ENCODE data around the gene PI4KA. TPM values are rescaled to one million over a fixed set of nuclear protein-coding genes. Genes with fewer than 3 reads are reported as not detected.
A peak's percentile ranks its signal among the peaks of the same experiment; 100 is the strongest.

Gene PI4KA
- total RNA-seq, 4 donors from 2014 or later, result 44.7 to 136 (median 67.7) TPM

DNA sequence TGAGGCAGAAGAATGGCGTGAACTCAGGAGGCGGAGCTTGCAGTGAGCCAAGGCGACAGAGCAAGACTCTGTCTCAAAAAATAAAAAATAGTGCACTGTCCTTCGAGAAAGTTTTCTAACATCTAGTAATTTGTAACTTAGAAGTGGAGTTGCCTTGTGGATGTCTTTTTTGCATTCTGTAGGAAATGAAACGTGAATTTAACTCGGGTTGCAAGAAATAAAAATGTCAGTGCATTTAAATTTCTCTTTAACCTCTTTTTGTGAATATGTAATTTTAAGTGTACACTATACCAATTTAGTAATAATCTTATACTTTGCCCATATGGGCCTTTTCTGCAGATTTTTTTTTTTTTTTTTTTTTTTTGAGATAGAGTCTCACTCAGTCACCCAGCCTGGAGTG, 32.4 kb upstream of the PI4KA start:
- WGBS, result 90% methylated on average over 6 of the region's 6 CpGs
- Histone ChIP-seq H3K9me3 (no peaks in the 10 kb centered on the region), H3K27ac (no peak overlapping the region), H3K27me3 (no peaks in the 10 kb centered on the region), H3K4me3 (no peak overlapping the region), H3K36me3 (peaks cover 37% of the 10 kb centered on the region), H3K4me1 (no peaks in the 10 kb centered on the region)
- no peak for DNase-seq (ENCODE audit: low spot score in 2 of 2)
- no peak for TF ChIP-seq POLR2AphosphoS5 (IDR thresholded peaks at IDR 0.05)
- TF ChIP-seq POLR2A (IDR thresholded peaks at IDR 0.05), result no peak
- no peak for TF ChIP-seq EP300 (IDR thresholded peaks at IDR 0.05)
- TF ChIP-seq, protein P1, sequence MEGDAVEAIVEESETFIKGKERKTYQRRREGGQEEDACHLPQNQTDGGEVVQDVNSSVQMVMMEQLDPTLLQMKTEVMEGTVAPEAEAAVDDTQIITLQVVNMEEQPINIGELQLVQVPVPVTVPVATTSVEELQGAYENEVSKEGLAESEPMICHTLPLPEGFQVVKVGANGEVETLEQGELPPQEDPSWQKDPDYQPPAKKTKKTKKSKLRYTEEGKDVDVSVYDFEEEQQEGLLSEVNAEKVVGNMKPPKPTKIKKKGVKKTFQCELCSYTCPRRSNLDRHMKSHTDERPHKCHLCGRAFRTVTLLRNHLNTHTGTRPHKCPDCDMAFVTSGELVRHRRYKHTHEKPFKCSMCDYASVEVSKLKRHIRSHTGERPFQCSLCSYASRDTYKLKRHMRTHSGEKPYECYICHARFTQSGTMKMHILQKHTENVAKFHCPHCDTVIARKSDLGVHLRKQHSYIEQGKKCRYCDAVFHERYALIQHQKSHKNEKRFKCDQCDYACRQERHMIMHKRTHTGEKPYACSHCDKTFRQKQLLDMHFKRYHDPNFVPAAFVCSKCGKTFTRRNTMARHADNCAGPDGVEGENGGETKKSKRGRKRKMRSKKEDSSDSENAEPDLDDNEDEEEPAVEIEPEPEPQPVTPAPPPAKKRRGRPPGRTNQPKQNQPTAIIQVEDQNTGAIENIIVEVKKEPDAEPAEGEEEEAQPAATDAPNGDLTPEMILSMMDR (IDR thresholded peaks at IDR 0.05), result no peak

DNA sequence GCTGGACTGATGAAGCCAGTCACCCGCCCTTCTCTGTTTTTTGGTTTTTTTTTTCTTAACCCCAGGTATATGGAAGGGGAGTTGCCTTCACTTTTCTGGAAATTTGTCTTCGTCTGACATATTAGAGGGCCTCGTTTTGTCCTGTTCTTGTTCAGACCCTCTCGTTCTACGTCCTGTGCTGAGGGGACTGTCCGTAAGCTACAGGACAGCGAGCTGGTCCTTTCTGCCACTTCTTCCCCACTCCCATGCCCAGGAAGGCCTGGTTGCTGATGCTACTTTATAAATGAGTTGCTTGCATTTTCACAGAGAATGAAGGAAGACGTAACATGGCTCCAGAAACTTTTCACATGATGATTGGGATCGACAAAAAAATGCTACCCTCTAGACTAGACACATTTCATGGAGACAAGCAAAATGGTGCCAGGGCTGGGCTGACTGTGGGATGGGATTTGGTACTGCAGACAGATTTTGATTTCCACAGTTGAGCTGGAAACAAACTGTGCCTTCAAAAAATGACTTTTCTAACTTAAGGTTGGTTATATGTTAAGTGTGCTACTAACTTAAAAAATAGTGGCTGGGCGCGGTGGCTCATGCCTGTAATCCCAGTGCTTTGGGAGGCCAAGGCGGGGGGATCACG, 31.4 kb upstream of the PI4KA start:
- Histone ChIP-seq H3K27me3 (no peaks in the 10 kb centered on the region), H3K27ac (no peak overlapping the region), H3K4me1 (peaks cover 5% of the 10 kb centered on the region), H3K36me3 (peaks cover 40% of the 10 kb centered on the region), H3K9me3 (no peaks in the 10 kb centered on the region), H3K4me3 (no peak overlapping the region)
- DNase-seq (ENCODE audit: low spot score in 2 of 2), result no peak
- WGBS, result 87% methylated on average over 13 of the region's 13 CpGs
- no peak for TF ChIP-seq POLR2AphosphoS5 (IDR thresholded peaks at IDR 0.05)

GRCh38 chr22:20889025-20889704, 30.6 kb upstream of the PI4KA start:
- no peak for DNase-seq (ENCODE audit: low spot score in 2 of 2)
- Histone ChIP-seq H3K4me3 (no peak overlapping the region), H3K4me1 (peaks cover 5% of the 10 kb centered on the region), H3K36me3 (peaks cover 49% of the 10 kb centered on the region), H3K27ac (no peak overlapping the region), H3K27me3 (no peaks in the 10 kb centered on the region), H3K9me3 (no peaks in the 10 kb centered on the region)
- TF ChIP-seq POLR2AphosphoS5 (IDR thresholded peaks at IDR 0.05), result no peak
- TF ChIP-seq, protein P1 (IDR thresholded peaks at IDR 0.05), result no peak
- no peak for TF ChIP-seq EP300 (IDR thresholded peaks at IDR 0.05)
- TF ChIP-seq POLR2A (IDR thresholded peaks at IDR 0.05), result no peak
- 89% methylated on average over 6 of the region's 6 CpGs for WGBS

DNA sequence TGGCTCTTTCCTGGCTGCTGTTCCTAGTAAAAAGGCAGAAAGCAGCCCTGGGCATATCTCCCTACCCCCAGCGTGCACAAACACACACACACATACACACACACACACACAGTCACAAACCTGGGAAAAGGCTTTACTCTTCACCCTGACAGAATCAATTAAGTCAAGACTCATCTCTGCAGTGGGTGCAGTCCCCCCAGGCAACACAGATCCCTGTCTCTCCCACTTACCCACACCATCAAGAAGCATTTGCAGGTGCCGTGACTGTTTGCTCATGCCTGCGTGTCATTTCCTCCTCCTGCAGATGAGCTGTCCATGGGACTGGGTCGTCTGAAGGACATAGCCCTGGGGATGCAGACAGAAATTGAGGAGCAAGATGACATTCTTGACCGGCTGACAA, 28.8 kb upstream of the PI4KA start:
- no peaks in the 10 kb centered on the region for H3K27me3 ChIP-seq
- H3K9me3 ChIP-seq, result no peaks in the 10 kb centered on the region
- no peak for DNase-seq (ENCODE audit: low spot score in 2 of 2)
- peaks cover 64% of the 10 kb centered on the region for H3K36me3 ChIP-seq
- 77% methylated on average over 5 of the region's 5 CpGs for WGBS
- H3K4me3 ChIP-seq, result no peak overlapping the region
- no peak overlapping the region for H3K27ac ChIP-seq
- H3K4me1 ChIP-seq, result peaks cover 5% of the 10 kb centered on the region
- no peak for TF ChIP-seq POLR2A (IDR thresholded peaks at IDR 0.05)
- no peak for TF ChIP-seq POLR2AphosphoS5 (IDR thresholded peaks at IDR 0.05)
- TF ChIP-seq, protein P1 (IDR thresholded peaks at IDR 0.05), result no peak
- TF ChIP-seq EP300 (IDR thresholded peaks at IDR 0.05), result no peak

GRCh38 chr22:20885557-20886323, 27.1 kb upstream of the PI4KA start:
- Histone ChIP-seq H3K27me3 (no peaks in the 10 kb centered on the region), H3K9me3 (no peaks in the 10 kb centered on the region), H3K27ac (no peak overlapping the region), H3K4me1 (peaks cover 5% of the 10 kb centered on the region), H3K4me3 (no peak overlapping the region), H3K36me3 (peaks cover 80% of the 10 kb centered on the region)
- TF ChIP-seq POLR2AphosphoS5 (IDR thresholded peaks at IDR 0.05), result no peak
- TF ChIP-seq, protein P1 (IDR thresholded peaks at IDR 0.05), result peak; percentile 37 to 78
- DNase-seq (ENCODE audit: low spot score in 2 of 2), result peak; percentile 78 to 87
- 43% methylated on average over 10 of the region's 10 CpGs for WGBS
